ENCODE data around the gene MOBP.

The MOBP gene

DNA sequence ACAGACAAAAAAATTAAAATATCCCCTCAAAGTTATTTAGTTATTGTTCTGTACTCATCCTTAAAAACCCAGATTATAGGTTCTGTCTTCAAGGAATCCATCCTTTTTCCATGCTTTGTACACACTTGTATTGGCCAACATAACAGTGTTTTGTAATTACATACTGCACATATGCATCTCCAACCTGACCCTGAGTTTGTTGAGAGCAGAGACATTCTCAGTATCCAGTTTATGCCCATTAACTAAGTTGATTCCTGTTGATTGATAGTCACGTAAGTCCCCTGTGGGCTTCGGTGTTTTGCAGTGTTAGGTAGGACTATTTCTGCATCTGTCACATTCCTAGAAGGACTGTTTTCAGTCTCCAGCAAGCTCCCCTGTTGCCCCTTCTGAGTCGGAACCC, 33.6 kb downstream of the MOBP start:
- DNase-seq = no peak

DNA sequence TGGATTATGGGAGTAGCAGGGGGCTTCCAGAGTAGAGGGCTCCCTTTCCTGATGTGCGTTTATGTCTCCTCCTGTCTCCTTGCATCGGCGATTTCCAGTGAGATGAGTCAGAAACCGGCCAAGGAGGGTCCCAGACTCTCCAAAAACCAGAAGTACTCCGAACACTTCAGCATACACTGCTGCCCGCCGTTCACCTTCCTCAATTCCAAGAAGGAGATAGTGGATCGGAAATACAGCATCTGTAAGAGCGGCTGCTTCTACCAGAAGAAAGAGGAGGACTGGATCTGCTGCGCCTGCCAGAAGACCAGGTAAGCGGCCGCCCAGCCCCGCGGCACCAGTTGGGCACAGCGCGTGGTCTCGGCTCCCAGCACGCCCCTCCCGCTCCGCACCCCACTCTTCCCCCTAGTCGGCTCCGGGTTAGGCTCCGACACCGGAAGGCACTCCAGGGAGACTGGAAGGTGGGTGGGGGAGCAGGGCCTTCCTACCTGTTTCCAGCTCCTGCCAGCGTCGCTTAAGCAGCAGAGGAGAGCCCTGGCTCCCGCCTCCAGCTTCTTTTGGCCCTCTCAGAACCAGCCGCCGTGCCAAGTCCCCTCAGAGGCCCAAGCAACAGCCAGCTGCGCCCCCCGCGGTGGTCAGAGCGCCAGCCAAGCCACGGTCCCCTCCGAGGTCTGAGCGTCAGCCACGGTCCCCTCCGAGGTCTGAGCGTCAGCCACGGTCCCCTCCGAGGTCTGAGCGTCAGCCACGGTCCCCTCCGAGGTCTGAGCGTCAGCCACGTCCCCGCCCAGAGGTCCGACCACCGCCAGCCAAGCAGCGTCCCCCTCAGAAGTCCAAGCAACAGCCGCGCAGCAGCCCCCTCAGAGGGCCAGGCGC, 34.7 kb downstream of the MOBP start:
- no peak for DNase-seq

DNA sequence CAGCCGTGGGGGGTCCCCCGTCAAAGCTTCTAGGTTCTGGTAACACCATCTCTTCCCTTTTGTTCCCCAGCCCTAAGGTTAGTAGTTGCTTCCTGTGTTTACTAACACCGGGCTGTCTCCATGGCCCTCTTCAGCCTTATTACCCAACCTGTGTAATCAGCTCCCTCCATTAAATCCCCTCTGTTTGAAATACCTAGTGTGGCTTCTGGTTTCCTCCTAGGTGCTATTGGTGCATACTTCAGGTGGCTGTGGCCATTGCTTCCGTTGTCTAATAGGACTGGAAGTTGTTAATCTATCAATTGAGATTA, 35.3 kb downstream of the MOBP start:
- no peak for DNase-seq

DNA sequence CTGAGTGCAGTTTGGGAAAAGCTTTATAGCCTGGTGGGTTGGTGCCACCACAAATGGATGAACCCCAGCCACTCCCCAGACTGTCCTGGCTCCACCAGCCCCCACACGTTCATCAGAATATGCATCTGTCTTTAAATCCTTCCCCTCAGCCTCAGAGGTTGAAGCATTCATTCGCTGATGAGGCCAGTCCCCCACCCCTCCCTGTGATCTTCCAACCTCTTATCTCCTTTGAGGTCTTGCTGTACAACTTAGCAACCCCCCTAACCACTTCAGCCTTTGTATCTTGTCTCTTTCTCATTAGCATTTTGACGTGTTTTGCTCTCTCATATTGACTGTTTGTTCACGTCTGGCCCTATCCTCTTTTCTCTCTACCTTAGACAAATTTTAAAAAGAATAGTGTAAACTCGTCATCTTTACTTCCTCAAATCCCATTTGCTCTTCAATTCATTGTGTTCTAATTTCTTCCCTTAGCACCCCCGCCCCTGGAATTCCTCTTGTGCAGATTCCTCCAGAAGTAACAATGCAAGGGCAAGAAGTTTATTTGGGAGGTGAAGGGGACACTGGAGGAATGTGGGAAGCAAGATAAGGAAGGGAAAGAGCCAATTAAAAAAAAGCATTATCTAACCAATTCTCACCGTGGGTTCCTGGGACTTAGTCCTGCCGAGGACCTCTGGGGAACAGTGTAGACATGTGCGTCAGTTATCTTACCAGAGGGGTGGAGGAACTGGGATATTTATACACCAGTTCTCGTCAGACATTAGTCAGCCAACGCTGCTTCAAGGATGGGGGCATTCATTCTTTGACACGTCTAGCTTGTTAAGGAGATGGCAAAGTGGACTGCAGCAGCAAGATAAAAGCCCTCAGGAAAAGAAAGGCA, 38.6 kb downstream of the MOBP start:
- no peak for DNase-seq

DNA sequence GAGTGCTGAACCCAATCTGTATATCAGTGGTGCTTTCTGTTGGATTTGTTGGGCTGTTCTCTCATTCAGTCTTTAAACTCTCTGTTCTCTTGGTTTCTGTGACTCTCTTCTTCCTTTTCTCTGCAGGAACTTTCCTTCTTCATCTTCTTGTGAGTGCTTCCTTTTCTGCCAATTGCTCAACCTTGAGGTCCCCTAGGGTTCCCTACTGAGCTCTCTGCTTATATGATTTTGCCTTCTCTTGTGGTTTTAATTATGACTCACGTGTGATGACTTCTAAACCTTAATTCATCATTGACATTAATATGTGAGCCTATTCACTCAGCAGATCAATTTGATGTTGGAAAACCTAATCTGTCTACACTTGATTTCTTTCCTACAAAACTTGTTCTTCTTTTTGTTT, 39.4 kb downstream of the MOBP start:
- DNase-seq = no peak

DNA sequence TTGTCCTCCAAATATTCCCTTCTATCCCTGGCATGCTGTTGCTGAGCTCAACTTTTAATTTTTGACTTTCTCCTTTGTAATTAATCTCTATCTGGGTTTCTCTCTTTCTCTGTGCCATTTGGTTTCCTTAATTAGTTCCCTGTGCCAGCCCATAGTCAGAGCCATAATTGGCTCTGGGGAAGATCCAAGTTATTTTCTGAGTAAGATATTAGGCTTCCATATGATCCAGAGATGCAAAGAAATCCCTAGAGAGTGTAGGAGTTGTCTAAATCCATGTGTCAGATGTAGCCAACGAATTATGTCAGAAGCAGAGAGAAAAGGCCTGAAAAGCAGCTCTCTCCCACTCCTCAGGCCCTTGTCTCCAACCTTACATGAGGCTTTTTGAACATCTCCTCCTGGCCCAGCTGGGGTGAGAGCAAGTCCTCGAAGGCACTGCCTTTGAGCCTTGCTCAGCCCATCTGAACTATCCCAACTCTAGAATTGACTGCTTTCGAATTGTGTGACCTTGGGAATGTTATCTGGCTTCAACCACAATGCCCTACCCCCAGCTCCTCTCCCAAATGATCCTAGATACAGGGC, 46.4 kb downstream of the MOBP start:
- no peak for DNase-seq

DNA sequence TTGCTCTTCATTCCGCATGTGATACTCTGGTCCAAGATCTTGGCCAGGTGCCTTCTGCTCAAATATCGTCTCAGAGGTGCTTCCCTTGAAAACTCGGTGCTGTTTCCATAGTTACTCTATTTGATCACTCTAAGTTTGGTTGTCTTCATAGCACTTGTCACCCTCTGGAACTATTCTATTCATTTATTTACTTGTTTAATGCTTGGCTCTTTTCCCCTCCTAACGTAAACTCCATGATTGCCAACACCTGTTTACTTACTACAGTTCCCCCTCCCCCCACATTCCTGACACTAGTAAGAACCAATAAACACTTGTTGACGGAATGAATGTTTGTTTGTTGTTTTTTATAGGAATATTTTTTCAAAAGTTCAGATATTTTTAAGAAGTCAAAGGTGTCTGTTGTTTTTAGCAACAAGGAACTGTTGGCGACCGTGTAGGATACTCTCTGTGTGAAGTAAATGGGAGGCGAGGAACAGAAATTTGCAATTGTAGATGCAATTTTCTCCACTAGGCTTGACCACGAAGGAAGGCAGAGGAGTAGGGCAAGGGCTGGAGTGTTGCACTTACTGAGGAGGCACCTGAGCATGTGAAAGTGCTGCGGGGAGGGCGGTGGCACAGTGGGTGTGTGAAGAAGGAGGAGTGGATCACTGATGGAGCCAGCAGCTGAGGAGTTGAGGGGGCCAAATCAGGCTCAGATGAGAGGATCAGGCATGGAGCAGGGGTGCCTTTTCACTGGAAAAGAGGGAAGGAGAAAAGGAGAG, 48.4 kb downstream of the MOBP start:
- no peak for DNase-seq

DNA sequence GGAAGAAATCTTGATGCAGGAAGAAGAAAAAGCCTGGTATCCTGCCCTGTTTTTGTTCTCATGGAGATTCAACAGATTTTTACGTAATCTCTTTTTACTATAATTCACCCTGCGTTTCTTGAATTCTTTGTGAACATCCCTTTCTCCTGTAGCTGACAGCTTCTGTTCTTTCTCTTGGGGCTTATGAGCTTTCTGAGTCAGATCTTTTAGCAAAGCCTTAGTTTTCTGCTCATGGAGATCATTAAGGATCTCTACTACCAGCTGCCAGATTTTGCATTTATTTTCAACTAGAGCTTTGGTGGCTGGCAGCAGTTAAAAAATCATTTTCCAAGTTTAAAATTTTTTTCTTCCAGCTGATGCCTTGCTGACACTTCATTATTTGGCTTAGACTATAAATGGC, 51.6 kb downstream of the MOBP start:
- no peak for DNase-seq

DNA sequence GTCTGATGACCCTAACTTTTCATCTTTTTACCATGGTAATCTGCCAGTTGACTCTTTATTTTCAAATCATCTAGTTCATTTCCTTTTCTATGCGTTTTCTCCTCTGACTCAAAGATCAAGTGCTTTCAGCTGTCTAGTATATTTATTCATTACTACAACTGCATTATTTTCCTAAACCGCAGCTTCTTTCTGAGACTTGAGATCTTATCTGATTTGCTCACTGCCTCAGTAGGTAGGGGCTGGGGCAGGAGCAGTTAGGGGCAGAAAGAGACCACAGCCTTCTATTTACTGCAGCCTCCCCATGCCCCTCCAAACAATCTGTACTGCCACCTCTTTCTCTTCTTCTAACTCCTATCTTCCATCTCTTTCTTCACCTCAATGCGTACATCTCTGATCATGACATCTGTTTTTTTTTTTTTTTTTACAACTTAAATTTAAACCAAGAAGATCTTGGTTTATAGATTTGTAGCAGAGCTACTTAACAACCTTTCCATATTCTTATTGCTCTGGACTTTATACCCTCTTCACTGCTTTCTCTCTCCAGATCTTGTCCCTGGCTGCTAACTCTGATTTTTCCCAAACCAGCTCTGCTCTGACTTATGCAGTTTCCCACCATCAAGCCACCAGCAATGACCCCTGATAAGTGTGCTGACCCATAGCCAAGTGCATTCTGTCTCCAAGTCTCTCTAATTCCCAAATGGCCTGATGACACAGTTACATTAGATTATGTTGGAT, 52.2 kb downstream of the MOBP start:
- DNase-seq = no peak

DNA sequence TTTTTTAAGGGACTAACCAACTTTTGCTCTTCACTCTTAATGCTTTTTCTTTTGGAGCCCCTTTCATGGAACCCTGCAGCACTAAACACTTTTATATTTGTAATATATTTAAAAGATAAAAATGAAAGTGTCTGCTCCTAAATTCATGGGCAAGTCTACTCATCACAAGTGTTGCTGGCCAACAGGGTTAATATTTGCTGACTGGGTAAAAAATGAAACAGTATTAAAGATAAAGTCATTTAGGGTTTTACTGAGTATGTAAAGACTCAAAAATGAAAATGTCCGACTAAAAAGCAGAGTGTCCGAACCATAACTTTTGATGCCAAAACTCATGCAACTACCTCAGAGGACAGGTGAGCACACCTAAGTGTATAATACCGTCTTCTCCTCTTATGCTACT, 54.0 kb downstream of the MOBP start:
- no peak for DNase-seq

DNA sequence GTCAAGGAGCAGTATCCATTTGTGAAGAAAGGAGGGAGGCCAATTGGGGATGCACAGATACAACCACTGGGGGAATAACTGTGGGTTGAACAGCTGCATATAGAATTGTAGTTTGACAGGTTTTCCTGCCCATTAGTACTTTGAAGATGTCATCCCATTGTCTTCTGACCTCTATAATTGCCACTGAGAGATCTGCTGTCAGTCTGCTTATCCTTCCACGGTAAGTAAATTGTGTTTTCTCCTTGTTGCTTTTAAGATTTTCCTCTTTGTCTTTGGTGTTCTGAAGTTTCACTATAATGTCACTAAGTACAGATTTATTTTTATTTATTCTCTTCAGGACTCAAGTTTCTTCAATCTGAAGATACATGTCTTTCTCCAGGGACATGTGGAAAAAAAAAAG, 56.6 kb downstream of the MOBP start:
- DNase-seq = no peak

DNA sequence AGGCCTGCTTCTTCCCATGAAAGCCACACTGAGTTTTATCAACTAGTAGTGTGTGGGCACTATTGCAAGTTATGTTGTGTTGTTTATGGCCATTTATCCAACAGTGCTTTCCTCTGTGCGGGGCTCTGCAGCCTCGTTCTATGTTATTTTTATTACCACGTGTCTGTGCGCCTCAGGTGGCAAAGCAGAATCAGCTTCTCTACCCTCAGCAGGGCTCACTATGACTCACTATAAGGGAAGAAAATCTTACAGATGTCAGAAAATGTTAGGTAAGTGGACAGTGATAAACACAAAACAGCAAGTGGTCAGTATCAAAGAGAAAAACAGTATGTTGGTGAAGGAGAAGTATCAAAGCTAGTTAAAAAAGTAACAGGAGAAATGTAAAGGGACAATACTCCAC, 61.4 kb downstream of the MOBP start:
- DNase-seq = no peak

DNA sequence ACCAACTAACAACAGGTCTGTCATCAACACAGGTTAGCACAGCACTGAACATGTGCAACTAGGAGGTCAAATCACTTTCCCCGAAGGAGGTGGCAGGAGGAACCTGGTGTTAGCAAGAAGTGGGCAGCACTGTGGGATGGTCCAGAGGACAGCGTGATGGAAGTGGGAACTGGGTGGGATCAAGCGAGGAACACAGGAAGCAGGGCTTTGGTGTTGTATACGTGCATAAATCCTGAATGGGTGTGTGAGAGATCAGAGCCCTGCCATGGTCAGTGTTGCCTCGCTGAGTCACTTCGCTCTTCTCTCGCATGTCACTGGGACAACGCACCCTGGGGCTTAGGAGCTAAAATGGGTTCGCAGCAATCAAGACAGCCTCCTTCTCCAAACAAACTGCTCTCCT, 62.1 kb downstream of the MOBP start:
- DNase-seq = no peak

DNA sequence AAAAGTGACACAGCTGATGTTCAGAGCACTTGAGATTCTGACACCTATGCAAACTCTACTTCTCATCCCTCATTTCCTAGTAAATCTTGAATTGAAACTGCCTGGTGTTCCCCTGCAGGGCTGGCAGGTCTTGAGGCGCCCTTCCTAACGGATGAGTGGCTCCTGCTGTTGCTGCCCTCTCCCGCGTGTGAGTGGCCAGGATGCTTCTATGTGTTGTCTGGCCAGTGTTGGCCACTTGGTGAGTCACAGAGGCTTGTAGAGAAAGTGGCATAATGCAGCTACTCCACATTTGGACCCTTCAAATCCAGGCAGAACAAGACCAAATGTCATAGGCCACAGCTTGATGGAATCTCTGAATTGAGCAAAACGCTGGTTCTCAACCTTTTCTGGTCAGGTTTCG, 63.6 kb downstream of the MOBP start:
- no peak for DNase-seq

DNA sequence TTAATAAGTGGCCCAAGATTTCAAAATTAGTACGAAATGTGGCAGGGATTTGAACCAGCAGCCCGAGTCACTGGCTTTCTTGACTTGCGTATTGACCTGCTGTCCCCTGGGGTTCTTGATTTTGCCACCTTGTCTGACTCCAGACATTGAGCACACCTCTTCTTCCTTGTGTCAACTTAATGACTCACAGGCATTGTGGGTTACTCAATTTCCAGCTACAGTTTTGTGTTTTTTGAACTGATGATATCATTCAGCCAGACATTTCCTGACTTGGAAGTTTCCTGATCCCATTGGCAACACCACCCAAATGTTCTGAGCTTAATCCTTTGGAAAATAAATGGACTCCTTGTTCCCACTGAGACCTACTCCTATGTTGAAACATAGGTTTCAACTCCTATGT, 64.2 kb downstream of the MOBP start:
- DNase-seq = no peak

DNA sequence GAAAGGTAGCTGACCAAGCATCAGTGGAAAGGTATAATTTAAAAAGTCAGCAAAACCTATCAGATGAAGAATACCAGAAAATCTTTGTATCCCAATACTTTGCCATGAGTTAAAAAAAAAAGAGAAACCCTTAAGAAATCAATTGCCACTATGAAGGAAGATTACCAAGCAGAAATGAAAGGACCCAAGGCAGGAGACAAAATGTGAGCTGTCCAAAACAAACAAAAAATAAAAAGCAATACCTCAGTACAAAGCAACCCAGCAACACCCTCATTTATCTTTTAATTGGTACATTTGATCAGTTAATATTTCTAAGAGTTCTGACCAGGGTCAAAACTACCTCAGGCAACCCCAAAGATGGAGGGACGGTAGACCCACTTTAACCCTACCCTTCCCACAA, 65.3 kb downstream of the MOBP start:
- DNase-seq = no peak

DNA sequence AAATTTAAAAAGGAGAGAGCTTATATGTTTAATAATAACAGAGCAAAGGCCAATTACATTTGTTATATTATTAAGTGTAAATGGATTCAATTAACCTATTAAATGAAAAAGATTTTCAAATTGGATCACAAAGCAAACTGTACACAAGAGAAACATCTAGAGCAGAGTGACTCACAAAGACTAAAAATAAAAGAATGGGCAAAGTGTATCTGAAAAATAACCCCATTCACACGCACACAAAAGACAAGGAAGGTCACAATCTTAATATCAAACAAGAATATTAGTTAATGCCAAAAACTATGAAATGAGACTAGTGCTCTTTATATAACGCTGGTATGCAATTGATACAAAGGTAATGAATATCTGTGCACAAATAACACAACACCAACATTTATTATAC, 65.7 kb downstream of the MOBP start:
- DNase-seq = no peak

DNA sequence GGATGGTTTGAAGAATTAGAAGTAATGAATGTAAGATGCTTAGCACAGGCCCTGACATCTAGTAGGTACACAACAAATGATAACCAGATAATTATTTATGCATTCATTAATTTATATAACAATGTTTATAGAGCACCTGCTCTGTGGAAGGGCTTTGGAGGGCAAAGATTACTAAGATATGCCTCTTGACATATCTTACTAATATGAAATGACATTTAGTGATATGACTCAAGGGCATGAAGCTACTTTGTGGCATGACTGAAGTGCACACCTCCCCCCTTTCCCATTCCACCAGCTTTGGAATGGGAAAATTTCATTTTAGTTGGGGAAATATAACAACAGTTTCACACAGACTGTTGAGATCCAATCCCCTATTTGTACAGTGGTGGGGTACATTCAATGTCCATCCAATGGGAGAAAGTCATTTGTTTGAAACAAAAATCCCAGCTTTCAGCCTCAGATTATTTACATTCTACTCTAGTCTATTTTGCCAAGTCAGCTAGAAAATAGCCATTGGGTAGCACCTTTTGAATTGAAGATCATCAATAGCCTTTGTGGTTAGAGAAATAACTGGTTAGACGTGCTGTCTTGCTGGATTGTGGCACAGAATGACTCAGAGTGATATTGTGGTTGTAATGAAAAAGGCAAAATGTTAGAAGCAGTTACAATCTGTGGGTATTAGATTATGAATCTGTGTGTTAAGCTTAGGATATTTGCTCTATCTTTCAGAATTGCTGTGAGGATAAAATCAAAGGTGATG, 72.9 kb downstream of the MOBP start:
- DNase-seq = no peak

DNA sequence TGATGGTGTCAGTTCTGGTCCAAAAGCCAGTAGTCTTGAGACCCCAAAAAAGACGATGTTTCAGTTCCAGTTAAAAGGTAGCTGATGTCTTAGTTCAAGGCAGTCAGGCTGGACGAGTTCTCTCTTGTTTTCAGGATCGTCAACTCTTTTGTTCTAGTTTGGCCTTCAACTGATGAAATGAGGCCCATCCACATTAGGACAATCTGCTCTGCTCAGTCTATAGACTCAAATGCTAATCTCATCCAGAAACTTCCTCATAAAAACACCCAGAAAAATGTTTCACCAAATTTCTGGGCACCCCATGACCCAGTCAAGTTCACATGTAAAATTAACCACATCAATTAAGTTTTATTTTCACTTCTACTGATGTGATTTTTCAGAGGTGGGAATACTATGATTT, 74.0 kb downstream of the MOBP start:
- DNase-seq = no peak

DNA sequence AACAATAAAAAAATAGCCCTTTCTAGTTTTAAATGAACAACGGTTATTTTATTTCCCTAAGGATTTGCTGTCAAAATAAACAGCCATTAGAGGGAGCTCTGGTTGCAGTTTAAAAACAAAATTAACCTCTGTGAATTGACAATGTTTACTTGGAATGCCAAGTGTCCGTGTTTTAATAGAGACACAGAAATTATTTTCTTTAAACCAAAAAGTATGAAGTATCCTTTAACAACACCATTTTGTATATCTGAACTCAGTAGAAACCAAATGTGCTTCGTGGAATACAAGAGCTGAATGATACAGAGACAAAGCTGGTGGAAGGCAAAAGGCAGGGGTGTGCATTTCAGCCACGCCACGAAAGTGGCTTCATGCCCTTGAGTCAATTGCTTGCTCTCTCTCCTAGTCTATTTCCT, 74.4 kb downstream of the MOBP start:
- no peak for DNase-seq

DNA sequence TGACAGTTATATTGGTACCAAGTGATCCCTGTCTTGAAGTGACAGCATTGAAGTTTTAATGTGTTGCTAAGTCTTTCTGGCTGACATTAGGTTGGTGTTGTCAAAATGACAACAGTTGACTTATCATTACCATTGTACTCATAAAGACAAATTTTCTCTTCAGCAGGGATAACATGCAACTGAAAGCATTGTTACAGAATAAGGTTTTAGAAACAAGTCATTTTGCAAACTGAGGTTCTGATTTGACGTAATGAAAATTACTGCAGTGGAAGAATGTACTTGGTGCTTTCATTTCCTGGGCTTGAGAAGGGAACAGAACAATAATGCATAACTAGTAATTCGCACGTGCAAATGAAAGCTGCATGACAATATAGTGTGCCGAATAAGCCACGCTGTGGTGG, 75.1 kb downstream of the MOBP start:
- no peak for DNase-seq

DNA sequence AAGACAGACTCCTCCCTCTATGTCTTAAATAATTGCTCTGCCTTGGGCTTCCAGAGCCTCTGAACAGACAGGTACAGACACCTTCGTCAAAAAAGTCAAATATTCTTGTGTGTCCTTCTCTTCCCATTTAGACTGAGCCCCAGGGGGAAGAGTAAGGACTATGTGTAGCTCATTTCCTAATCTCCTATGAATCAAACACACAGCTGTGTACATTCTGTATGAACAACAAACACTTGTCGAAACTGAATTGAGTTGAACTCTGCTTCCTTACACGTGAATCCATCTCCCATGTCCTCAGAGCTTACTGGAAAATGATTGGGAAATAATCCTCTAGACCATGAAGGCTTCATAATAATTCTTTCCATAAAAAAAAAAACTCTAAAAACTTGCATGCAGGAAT, 80.8 kb downstream of the MOBP start:
- DNase-seq = no peak
